NCI-H2107 (cell line): ENCODE results near the gene PRIM2.
"Not testable (repeated sequence)": the region's sequence is repeated elsewhere in the genome, so short reads cannot be mapped to it uniquely, and the experiment has no call there.

Source experiments
- DNase-seq: peaks from one replicate; lab custom pipeline; 2025; lab: John Stamatoyannopoulos, UW

Gene PRIM2

DNA sequence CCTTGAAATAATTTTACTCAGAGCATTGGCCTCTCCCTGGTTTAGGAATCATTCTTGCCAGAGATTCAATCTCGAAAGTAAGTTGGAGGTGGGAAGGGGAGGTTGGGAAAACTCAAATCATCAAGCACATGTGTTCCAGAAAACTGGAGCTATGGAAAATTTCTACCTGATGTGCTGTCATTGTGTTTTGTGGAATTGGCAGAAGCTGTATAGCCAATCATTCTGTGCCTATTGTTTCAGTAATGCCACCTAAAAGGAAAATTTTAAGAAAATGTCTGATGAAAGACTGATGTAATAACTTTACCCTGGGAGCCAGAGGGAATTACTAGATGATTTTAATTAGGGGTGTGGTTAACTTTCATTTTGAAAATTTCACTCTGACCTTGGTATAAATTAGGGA is 187.8 kb downstream of the PRIM2 start:
- not testable (repeated sequence) for DNase-seq

DNA sequence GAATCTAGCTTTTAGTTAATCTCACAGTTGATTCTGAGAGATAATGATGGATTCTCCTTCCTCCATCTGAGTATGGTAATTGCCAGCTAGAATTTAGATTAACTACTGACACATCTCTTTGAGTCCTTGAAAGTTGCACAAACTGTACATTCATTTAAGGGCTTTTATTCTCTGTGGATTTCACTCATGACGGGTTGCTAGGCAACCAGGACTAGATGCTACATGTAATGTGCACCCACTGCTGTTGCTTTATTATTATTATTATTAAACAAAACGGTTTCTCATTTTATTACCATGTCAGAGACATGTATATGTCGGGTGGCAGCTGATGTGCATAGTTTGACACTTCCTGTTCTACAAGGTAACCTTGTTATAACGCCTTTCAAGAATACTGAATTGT is 193.0 kb downstream of the PRIM2 start:
- not testable (repeated sequence) for DNase-seq

DNA sequence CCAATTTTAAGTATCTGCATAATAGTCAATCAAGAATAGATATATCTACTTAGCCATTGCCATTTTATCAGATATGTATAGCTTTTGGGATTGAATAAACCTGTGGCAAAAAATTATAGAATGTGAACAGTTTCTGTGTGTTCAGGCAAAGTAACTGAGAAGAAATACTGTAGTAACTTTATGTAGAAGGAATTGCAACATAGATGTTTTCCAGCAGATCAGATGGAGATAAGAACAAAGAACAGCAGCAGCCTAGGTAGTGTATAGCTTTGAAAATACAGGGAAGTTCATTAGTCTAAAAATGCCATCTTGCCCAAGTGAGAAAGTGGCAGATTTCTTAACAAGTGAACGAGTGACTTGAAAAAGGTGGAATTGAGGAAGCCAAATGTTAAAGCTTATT is 197.7 kb downstream of the PRIM2 start:
- not testable (repeated sequence) for DNase-seq

DNA sequence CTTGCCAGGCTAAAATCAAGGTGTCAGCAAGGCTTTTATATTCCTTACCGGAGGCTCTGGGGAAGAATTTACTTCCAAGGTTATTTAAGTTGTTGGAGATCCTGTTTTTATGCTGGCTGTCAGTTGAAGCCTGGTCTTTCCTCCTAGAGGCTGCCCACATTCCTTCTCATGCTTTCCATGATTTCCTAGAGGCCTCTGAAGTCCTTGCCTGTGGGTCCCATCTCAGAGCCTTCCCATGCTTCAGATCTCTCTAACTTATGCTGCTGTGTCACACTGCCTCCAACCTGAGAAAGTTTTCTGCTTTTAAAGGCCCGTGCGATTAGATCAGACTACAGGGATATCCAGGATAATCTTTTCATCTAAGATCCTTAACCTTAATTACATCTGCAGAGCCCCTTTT is 198.4 kb downstream of the PRIM2 start:
- DNase-seq = not testable (repeated sequence)

DNA sequence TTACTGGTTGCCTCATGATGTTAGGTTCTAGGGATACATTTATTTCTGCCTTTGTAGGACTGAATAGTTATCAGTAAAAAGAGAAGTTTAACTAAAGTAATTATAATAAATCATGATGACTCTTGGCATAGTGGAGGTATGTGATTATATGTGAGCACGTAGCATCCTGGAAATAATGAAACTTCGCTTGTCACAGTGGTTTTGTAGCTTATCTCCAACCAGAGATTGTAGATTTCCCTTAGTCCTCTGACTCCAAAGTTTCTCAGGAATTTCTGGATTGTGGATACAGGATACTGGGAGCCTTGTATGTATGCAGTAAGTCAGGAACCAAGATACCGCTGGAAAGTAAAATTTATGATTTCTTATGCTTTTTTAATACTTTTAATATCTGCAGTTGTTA is 199.3 kb downstream of the PRIM2 start:
- not testable (repeated sequence) for DNase-seq

DNA sequence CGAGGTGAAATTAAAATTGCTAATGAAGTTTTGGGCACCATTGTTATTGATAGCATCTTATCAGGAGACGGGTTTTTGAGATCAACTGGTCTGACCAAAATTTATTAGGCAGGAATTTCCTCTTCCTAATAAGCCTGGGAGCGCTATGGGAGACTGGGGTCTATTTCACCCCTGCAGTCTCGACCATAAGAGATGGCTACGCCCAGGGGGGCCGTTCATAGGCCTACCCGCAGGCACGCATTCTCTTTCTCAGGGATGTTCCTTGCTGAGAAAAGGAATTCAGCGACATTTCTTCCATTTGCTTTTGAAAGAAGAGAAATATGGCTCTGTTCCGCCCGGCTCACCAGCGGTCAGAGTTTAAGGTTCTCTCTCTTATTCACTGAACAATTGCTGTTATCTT is 201.8 kb downstream of the PRIM2 start:
- DNase-seq = not testable (repeated sequence)

DNA sequence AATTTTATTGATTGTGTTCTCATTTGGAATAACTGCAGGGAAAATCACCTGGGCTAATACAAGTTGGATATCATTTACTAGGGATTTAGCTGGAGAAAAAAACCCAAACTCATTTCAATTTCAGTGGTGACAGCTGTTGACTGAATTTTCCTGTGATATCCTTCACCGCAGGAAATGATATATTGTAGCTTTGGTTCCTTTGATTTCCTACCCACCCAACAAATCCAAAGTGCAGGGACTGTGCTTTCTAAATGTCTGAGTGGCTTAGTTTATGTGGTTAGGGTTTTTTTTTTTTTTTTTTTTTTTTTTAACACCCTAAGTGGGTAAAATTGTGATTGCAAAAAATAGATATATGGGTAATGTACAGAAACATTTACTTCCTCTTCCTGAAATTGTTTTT is 203.7 kb downstream of the PRIM2 start:
- not testable (repeated sequence) for DNase-seq

DNA sequence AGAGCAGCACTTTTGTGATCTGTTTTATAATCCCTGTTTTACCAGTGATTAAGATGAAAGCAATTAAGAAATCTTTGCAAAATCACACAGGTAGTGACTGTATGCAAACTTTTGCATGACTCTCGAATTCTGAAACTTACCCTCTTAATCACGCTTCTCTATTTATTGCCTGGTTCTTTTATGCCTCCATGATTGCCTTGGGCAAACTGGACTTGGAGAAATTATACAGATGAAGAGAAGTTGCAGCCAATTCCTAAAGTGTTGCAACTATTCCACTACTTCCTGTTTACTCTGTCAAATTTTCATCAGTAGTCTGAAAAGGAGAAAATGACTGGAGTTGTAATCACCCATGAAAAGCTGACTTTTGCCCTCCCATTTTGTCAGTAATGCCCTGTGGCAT is 205.8 kb downstream of the PRIM2 start:
- not testable (repeated sequence) for DNase-seq

DNA sequence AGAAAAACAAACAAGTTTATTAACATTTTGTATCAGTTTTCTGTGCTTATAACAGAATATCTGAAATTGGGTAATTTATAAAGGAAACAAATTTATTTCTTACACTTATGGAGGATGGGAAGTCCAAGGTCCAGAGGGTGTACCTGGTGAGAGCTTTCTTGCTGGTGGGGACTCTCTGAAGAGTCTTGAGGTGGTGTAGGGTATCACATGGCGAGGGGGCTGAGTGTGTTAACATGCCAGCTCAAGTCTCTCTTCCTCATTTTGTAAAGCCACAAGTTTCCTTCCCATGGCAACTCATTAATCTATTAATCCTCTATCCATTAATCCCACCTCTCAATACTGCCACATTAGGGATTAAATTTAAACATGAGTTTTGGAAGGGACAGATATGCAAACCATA is 212.3 kb downstream of the PRIM2 start:
- not testable (repeated sequence) for DNase-seq

DNA sequence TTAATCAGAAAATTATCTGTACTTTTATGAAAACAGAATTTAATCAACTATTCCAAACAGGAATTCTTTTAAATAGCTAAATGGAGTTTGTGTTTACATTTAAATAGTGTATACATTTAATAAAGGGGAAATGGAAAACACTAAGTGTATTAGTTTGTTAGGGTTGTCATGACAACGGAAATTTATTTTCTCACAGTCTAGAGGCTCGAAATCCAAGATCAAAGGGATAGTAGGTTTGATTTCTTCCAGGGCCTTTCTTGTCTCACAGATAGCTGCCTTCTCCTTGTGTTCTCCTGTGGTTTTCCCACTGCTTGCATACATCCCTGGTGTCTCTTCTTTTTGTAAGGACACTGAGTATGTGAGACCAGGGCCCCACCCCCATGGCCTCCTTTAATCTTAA is 215.2 kb downstream of the PRIM2 start:
- DNase-seq = not testable (repeated sequence)

DNA sequence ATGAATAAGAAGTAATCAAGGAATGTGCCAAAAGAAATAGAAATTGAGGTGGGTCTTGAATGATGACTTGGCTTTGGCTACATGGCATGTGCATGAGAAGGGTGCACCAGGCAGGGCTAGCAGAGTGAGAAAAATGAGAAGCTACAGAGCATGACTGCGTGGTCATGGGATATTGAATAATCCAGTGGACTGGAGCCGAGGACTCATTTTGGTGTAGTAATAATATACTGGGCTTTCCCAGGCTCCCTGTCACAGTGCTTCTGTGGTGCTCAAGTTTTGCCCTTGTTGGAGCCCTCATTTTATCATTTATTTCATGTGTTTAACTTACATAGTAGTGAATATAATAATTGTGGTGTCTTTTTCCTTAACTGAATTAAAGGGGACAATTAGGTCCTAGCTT is 217.7 kb downstream of the PRIM2 start:
- not testable (repeated sequence) for DNase-seq

DNA sequence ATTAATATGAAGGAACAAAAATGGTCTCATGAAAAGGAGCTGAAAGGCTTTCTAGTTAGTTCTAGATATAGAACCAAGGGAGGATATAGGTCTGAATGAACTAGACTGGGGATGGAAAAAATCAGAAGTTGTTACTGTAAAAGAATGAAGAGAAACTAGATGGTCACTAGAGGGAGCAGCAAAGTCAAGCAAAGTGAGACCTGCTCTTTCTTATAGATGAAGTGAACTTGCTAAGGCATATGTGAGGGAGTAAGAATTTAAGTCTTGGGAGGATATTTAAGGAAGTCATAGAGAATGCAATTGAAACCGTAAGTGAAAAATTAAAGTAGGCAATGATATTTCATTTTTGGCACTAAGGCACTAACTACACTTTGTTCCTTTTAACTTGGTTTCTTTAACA is 218.6 kb downstream of the PRIM2 start:
- not testable (repeated sequence) for DNase-seq

DNA sequence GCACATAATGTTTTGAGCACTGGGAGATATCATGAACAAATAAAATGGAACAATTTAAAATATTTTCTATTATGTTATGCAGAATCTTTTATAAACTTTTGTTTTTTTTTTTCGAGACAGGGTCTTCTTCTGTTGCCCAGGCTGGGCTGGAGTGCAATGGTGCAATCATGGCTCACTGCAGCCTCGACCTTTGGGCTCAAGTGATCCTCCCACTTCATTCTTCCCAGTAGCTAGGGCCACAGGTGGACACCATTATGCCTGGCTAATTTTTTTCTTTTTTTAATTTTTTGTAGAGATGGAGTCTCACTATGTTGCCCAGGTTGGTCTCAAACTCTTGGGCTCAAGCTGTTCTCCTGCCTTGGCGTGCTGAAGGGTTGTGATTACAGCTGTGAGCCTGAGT is 220.5 kb downstream of the PRIM2 start:
- DNase-seq = not testable (repeated sequence)

DNA sequence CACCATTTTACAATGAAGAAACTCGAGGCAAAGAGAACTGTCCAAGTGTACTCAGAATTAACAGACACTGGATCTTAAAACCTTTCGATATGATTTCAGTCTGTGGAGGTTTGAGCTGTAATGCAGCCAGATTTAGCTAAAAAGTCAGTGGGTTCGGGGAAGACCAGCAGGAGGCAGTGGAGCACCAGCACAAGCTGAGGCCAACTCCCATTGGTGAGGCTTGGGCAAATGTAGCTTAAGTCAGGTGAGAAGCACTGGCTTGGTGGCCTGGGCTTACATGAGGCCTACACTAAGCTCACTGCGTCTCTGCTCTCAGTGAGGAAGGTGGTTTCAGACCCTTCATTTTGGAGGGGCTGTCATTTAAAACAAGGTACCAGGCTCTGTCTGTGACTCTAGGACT is 234.5 kb downstream of the PRIM2 start:
- DNase-seq = not testable (repeated sequence)

DNA sequence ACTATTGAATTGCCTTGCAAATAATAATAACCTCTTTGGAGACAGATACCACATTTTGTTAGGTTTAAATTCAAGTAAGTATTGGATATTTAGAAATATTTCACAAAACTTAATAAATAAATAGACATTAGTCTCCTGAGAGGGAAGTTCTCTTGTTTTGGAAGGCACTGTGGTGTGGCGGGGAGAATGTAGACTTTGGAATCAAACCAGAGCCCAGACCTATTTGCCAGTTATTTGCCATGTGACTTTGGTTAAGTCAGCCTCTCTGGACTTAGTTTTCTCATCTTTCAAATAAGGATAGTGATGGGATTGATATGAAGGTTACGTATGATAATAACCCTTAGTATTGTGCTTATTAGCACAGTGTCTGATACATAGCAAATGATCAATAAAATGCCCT is 240.4 kb downstream of the PRIM2 start:
- DNase-seq = not testable (repeated sequence)

DNA sequence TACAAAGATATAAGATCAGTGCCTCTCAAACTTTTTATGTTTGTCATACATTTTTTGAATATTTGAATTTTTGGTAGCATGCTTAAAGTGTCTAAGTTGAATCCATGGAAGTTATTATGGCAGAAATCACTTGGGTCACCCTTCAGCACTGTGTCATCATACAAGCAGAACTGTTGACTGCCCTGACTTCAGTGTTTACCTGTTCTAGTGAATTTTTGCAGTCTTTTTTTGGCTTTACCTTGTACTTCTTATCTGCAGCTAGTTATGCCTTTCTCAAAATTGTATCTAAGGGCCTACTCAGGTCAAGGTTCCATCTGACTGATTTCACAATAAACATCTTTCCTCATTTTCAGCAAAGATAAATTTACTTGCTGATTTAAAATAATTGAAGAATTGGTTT is 241.7 kb downstream of the PRIM2 start:
- DNase-seq = not testable (repeated sequence)

DNA sequence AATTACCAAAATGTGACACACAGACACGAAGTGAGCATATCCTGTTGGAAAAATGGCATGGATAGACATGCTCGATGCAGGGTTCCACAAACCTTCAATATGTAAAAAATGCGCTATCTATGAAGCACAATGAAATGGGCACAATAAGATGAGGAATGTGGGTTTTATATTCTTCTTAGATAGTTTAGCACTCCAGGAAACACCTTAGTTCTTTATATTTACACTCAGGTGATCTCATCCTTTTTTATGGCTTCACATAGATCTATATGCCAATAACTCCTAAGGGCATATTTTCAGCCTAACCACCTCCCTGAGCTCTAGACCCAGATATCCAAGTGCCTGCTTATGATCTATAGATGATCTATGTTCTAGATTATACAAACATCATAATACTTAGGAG is 244.8 kb downstream of the PRIM2 start:
- not testable (repeated sequence) for DNase-seq

DNA sequence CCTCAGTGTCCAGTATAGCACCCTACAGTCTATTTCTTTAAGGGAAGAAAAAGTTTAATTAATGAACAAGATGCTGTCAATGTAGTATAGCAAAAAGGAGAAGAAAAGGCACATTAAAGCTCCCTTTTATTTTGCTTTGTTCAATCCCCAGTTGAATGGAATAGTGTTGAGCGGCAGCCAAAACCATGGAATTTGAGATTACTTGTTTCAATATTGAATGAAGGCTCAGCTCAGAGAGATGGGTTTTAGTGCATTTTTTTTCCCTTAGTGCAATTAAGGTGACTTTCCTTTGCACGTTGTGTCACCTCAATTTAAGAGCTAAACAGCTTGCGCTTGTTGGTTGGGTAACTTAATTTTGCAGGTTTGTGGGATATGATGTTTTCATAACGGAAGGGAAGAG is 254.7 kb downstream of the PRIM2 start:
- DNase-seq = not testable (repeated sequence)

DNA sequence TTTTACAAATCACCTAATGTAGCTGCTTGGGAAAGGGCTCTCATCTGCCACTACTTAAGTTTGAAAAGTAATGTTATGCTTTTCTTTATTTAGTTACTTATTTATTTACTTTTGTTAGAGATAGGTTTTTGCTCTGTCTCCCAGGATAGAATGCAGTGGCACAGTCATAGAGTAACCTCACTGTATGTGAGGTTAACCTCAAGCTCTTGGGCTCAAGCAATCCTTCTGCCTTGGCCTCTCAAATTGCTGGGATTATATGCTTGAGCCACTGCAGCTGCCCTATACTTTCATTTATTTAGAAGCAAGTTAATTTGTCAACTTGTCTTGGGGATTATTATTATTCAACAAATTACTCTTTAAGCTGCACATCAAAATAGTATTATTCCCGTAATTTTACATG is 255.4 kb downstream of the PRIM2 start:
- DNase-seq = not testable (repeated sequence)

DNA sequence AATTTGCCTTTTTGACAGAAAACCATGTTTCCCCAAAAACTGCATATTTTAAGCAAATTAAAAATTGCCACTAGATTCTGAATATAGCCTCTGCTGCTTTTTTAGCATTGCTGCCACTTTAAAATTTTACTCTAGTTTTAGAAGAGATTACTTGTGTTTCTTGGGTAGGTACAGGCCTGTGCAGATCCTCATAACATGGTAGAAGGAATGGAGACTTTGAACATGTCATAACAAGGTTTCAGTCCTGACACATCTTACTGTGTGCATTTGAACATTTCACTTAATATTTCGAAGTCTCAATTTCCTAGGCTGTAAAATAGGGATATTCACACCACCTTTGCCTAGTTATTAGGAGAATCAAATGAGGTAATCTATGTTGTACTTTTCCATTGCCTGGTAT is 259.6 kb downstream of the PRIM2 start:
- DNase-seq = not testable (repeated sequence)

DNA sequence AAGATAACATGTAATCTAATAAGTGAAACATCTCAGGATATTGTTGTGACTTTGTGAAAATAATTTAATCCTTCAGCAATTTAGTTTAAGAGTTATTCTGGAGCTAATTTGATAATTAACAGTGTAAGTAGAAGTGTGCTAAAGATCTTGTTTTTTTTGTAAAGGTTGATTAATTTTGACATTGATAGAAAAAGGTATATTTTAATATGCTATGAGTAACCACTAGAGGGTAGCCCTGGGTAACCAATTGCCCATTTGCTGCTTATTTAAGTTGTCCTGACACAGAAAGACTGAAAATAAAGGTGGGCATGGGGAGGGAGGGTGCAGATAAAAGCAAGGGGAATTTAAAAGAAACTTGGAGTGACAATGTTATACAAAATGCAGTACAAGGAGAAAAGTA is 262.1 kb downstream of the PRIM2 start:
- not testable (repeated sequence) for DNase-seq

DNA sequence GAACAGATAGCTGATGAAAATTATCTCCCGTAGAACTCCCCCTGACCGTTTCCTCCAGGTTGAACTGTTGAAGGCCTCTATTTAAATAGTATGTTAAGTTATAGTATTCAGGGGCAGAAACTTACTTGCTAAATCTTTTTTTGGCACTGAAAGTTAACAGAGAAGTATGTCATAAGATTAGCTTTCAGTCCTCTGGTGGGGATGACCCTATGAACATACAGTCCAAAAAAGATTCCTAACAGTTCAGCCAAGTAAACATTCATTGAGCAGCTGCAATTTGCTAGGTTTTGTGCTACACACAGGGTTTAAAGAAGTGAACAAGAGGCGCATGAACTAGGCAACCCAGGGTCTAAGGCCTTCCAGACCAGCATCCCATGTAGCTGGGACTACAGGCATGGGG is 264.2 kb downstream of the PRIM2 start:
- DNase-seq = not testable (repeated sequence)

DNA sequence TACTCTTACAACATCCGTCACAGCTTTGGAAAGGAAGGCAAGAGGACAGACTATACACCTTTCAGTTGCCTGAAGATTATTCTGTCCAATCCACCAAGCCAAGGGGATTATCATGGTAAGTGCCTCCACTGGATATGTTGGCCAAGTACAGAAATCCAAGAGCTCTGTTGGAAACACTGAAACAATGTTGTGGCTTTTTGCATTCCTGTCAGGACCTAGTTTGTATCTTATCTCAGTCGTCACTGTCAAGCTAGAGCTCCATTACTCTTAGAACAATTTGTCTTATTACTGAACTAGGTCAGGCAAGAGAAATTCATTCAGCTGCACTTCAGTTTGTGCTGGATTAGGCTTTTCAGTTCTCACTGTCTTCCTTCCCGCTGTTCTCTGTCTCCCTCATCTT is 283.7 kb downstream of the PRIM2 start:
- DNase-seq = not testable (repeated sequence)

DNA sequence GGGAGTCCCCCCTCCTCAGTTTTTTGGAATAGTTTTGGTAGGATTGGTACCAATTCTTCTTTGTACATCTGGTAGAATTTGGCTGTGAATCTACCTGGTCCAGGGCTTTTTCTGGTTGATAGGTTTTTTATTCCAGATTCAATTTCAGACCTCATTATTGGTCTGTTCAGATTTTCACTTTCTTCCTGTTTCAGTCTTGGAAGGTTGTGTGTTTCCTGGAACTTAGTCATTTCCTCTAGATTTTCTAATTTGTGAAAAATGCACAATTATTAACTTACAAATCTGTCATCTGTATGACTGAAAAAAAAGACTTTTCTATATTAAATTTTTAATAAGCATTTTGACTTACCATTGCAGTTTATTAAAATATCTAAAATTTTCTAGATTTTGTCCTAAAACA is 287.9 kb downstream of the PRIM2 start:
- DNase-seq = not testable (repeated sequence)

DNA sequence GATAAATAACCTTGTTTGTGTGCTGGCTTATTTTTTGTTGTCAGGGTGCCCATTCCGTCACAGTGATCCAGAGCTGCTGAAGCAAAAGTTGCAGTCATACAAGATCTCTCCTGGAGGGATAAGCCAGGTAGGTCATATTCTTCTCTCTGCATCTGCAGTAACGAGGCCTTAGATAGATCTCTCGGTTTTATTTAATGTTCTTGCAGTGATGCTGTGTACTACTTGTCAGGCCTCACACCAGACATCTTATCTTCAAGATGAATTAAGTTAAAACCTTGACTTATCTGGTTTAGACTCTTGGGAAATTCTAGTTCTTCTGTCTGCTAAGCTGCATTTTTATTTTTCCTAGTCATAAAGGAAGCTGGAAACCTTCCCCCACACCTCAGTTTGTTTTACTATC is 288.9 kb downstream of the PRIM2 start:
- DNase-seq = not testable (repeated sequence)
